Activated T-cell treated with anti-CD3 and anti-CD28 coated beads, Interleukin-2, amount 50 U/mL, for 72 hours (primary cell): ENCODE results near the gene GOLGA8T. TPM values are rescaled to one million over a fixed set of nuclear protein-coding genes. Genes with fewer than 3 reads are reported as not detected.
"Not testable (repeated sequence)": the region's sequence is repeated elsewhere in the genome, so short reads cannot be mapped to it uniquely, and the experiment has no call there.

ENCODE experiments used
- ATAC-seq, 2 donors: fragments of 150-1000 bp; cut with Tn5 transposase; replicated peaks in 1 of 2; 2 replicates each; pipeline ENCODE4 v1.10.0; 2021; ENCODE audit warnings: moderate library complexity in 2 of 2, mild to moderate bottlenecking in 1 of 2
- DNase-seq, 2 donors: peaks; one replicate each; pipeline ENCODE4 v3.0.0; 2021 to 2022; ENCODE audit warnings: mixed read lengths in 1 of 2
- H3K27ac Mint-ChIP-seq: one replicate; pipeline ENCODE4 v1.8.0; 2022; ENCODE audit warnings: mild to moderate bottlenecking, moderate library complexity, mixed read lengths
- H3K27me3 Mint-ChIP-seq: one replicate; pipeline ENCODE4 v1.8.0; 2022; ENCODE audit warnings: low read depth, mixed read lengths
- H3K36me3 Mint-ChIP-seq, 2 donors: one replicate each; pipeline ENCODE4 v1.8.0; 2022; ENCODE audit warnings: mixed read lengths in 2 of 2, mild to moderate bottlenecking in 1 of 2; ENCODE audit not compliant: insufficient read depth in 2 of 2
- H3K4me1 Mint-ChIP-seq: one replicate; pipeline ENCODE4 v1.8.0; 2022; ENCODE audit warnings: low read depth, mixed read lengths
- H3K4me3 Mint-ChIP-seq, 2 donors: one replicate each; pipeline ENCODE4 v1.8.0; 2022; ENCODE audit warnings: mild to moderate bottlenecking in 2 of 2, mixed read lengths in 2 of 2, moderate library complexity in 2 of 2
- H3K9me3 Mint-ChIP-seq, 2 donors: one replicate each; pipeline ENCODE4 v1.8.0; 2022; ENCODE audit warnings: mixed read lengths in 2 of 2
- total RNA-seq, 2 donors: library from RNA; stranded (reverse); gene quantifications; one replicate each; pipeline ENCODE4 v1.2.3, GENCODE V29; 2022

Gene GOLGA8T
- total RNA-seq, 2 donors from 2014 or later = 0.19 TPM; not detected in 1

- not testable (repeated sequence) for H3K36me3 Mint-ChIP-seq, H3K4me1 Mint-ChIP-seq, H3K9me3 Mint-ChIP-seq, H3K27me3 Mint-ChIP-seq, ATAC-seq, H3K4me3 Mint-ChIP-seq, DNase-seq, H3K27ac Mint-ChIP-seq
Measured at GRCh38 chr15:30171452-30171851, 36.6 kb downstream of the GOLGA8T start.

- not testable (repeated sequence) for H3K9me3 Mint-ChIP-seq, H3K27me3 Mint-ChIP-seq, H3K4me3 Mint-ChIP-seq, H3K36me3 Mint-ChIP-seq, H3K27ac Mint-ChIP-seq, H3K4me1 Mint-ChIP-seq
- ATAC-seq (peak; percentile 91 to 92), DNase-seq (peak; percentile 84 to 88)
Measured at GRCh38 chr15:30173041-30173608, 38.3 kb downstream of the GOLGA8T start.

- not testable (repeated sequence) for H3K27ac Mint-ChIP-seq, H3K4me1 Mint-ChIP-seq, ATAC-seq, H3K27me3 Mint-ChIP-seq, H3K36me3 Mint-ChIP-seq, DNase-seq, H3K4me3 Mint-ChIP-seq, H3K9me3 Mint-ChIP-seq
Measured at GRCh38 chr15:30175291-30175690, 40.4 kb downstream of the GOLGA8T start.

GRCh38 chr15:30176613-30177012 lies 41.8 kb downstream of the GOLGA8T start:
- ATAC-seq, H3K9me3 Mint-ChIP-seq, H3K36me3 Mint-ChIP-seq, H3K4me3 Mint-ChIP-seq, H3K27ac Mint-ChIP-seq, H3K27me3 Mint-ChIP-seq, H3K4me1 Mint-ChIP-seq, DNase-seq: not testable (repeated sequence)

GRCh38 chr15:30179814-30180213 lies 45.0 kb downstream of the GOLGA8T start:
- not testable (repeated sequence) for H3K36me3 Mint-ChIP-seq, DNase-seq, H3K4me1 Mint-ChIP-seq, H3K27ac Mint-ChIP-seq, H3K27me3 Mint-ChIP-seq, H3K4me3 Mint-ChIP-seq, H3K9me3 Mint-ChIP-seq
- ATAC-seq = peak; percentile 44 to 56

- H3K4me3 Mint-ChIP-seq, H3K36me3 Mint-ChIP-seq, H3K9me3 Mint-ChIP-seq, H3K27ac Mint-ChIP-seq, ATAC-seq, H3K4me1 Mint-ChIP-seq, H3K27me3 Mint-ChIP-seq, DNase-seq: not testable (repeated sequence)
Measured at GRCh38 chr15:30185495-30185894, 50.6 kb downstream of the GOLGA8T start.

GRCh38 chr15:30187429-30187828 lies 52.6 kb downstream of the GOLGA8T start:
- ATAC-seq, H3K4me1 Mint-ChIP-seq, H3K4me3 Mint-ChIP-seq, H3K9me3 Mint-ChIP-seq, H3K27me3 Mint-ChIP-seq, H3K27ac Mint-ChIP-seq, H3K36me3 Mint-ChIP-seq, DNase-seq: not testable (repeated sequence)

- ATAC-seq, H3K9me3 Mint-ChIP-seq, DNase-seq, H3K27me3 Mint-ChIP-seq, H3K27ac Mint-ChIP-seq, H3K4me3 Mint-ChIP-seq, H3K36me3 Mint-ChIP-seq, H3K4me1 Mint-ChIP-seq: not testable (repeated sequence)
Measured at GRCh38 chr15:30189754-30190153, 54.9 kb downstream of the GOLGA8T start.

- not testable (repeated sequence) for H3K27ac Mint-ChIP-seq, ATAC-seq, DNase-seq, H3K9me3 Mint-ChIP-seq, H3K4me1 Mint-ChIP-seq, H3K36me3 Mint-ChIP-seq, H3K27me3 Mint-ChIP-seq, H3K4me3 Mint-ChIP-seq
Measured at GRCh38 chr15:30191143-30191542, 56.3 kb downstream of the GOLGA8T start.

GRCh38 chr15:30191639-30192038 lies 56.8 kb downstream of the GOLGA8T start:
- not testable (repeated sequence) for H3K27me3 Mint-ChIP-seq, H3K36me3 Mint-ChIP-seq, H3K9me3 Mint-ChIP-seq, H3K4me1 Mint-ChIP-seq, H3K27ac Mint-ChIP-seq, DNase-seq
- peak overlapping the region; percentile 60 to 66 for H3K4me3 Mint-ChIP-seq
- peak; percentile 6 to 21 for ATAC-seq

GRCh38 chr15:30192119-30192745 lies 57.4 kb downstream of the GOLGA8T start:
- H3K36me3 Mint-ChIP-seq, DNase-seq, H3K9me3 Mint-ChIP-seq, H3K27me3 Mint-ChIP-seq, H3K27ac Mint-ChIP-seq, H3K4me1 Mint-ChIP-seq: not testable (repeated sequence)
- H3K4me3 Mint-ChIP-seq = peak overlapping the region in 1 of 2 donors; percentile 65
- ATAC-seq = peak; percentile 61 to 64

- H3K27ac Mint-ChIP-seq, H3K27me3 Mint-ChIP-seq, H3K4me3 Mint-ChIP-seq, DNase-seq, H3K4me1 Mint-ChIP-seq, H3K9me3 Mint-ChIP-seq, ATAC-seq, H3K36me3 Mint-ChIP-seq: not testable (repeated sequence)
Measured at GRCh38 chr15:30192892-30193291, 58.0 kb downstream of the GOLGA8T start.
